GM12878 (cell line): ENCODE measurements around the gene COQ9. TPM values are rescaled to one million over a fixed set of nuclear protein-coding genes. Genes with fewer than 3 reads are reported as not detected.

ENCODE experiments used
- ATF7 ChIP-seq: fragments of 450-650 bp; IDR thresholded peaks from 2 replicates; pipeline ENCODE4 v1.6.1; 2016; ENCODE audit warnings: low read depth, mild to moderate bottlenecking
- BHLHE40 ChIP-seq, 2 experiments: fragments of 450-650 bp in 1 of 2; IDR thresholded peaks; 2 replicates each; pipeline ENCODE4 v1.6.1; 2011 to 2017; ENCODE audit warnings: low read depth in 2 of 2, borderline replicate concordance in 1 of 2, improper control_type of control experiment in 1 of 2, low read length in 1 of 2, mild to moderate bottlenecking in 1 of 2
- CEBPB ChIP-seq, 2 experiments: fragments of 150-350 bp in 1 of 2; IDR thresholded peaks; 2 replicates each; pipeline ENCODE4 v1.6.1; 2012 to 2014; ENCODE audit warnings: low read depth in 2 of 2, low read length in 2 of 2, borderline replicate concordance in 1 of 2, inconsistent platforms in 1 of 2
- CHD2 ChIP-seq: IDR thresholded peaks from 2 replicates; pipeline ENCODE4 v1.6.1; 2011; ENCODE audit warnings: low read depth, low read length, improper control_type of control experiment, borderline replicate concordance
- CREM ChIP-seq: IDR thresholded peaks from 2 replicates; pipeline ENCODE4 v1.6.1; 2014; ENCODE audit warnings: antibody characterized with exemption, low read depth
- HDAC2 ChIP-seq: fragments of 200-600 bp; sonication (generic); IDR thresholded peaks from 2 replicates; pipeline ENCODE4 v1.6.1; 2017
- IKZF2 ChIP-seq, 2 experiments: fragments of 450-650 bp; IDR thresholded peaks; 2 replicates each; pipeline ENCODE4 v1.6.1; 2017; ENCODE audit warnings: mild to moderate bottlenecking in 2 of 2, moderate library complexity in 2 of 2
- IRF4 ChIP-seq: IDR thresholded peaks from 2 replicates; pipeline ENCODE4 v1.6.1; 2011; ENCODE audit warnings: low read depth, low read length
- NR2F1 ChIP-seq: fragments of 450-650 bp; conservative IDR thresholded peaks from 2 replicates; pipeline ENCODE4 v1.6.1; 2017; ENCODE audit warnings: mild to moderate bottlenecking
- POLR2A ChIP-seq: IDR thresholded peaks from 2 replicates; pipeline ENCODE4 v1.6.1; 2011; ENCODE audit warnings: low read depth, mild to moderate bottlenecking, low read length
- POU2F2 ChIP-seq: IDR thresholded peaks from 3 replicates; pipeline ENCODE4 v1.6.1; 2011; ENCODE audit warnings: low read depth, mild to moderate bottlenecking, low read length, borderline replicate concordance
- SMARCA5 ChIP-seq: fragments of 450-650 bp; IDR thresholded peaks from 2 replicates; pipeline ENCODE4 v1.6.1; 2017; ENCODE audit warnings: mild to moderate bottlenecking
- TCF12 ChIP-seq: IDR thresholded peaks from 2 replicates; pipeline ENCODE4 v1.6.1; 2011; ENCODE audit warnings: low read depth, mild to moderate bottlenecking, low read length
- TCF3 ChIP-seq: IDR thresholded peaks from 2 replicates; pipeline ENCODE4 v1.6.1; 2012; ENCODE audit warnings: low read depth, mild to moderate bottlenecking, low read length, borderline replicate concordance; ENCODE audit not compliant: insufficient read depth
- YBX1 ChIP-seq: fragments of 450-650 bp; IDR thresholded peaks from 2 replicates; pipeline ENCODE4 v1.6.1; 2016; ENCODE audit warnings: antibody characterized with exemption
- ZNF622 ChIP-seq: fragments of 450-650 bp; IDR thresholded peaks from 2 replicates; pipeline ENCODE4 v1.6.1; 2017; ENCODE audit warnings: mild to moderate bottlenecking, inconsistent platforms
- polyA plus RNA-seq, 11 experiments: library from polyadenylated mRNA; depleted of rRNA in 4 of 11; unstranded in 6 of 11; stranded (reverse) in 5 of 11; fragments of >200 nt; fragmentation: Nextera tagmentation in 4 of 11; fragmentation: Illumina TruSeq in 1 of 11; extraction: Ambion mirVana in 4 of 11; extraction: Trizol in 1 of 11; gene quantifications; 1 replicate in 1 of 11; 2 replicates in 10 of 11; pipeline versions ENCODE4 v1.2.1 to v1.2.3, GENCODE V29; 2011 to 2016; ENCODE audit warnings: inconsistent platforms in 2 of 11, missing spikeins in 2 of 11, low read depth in 1 of 11
- total RNA-seq, 4 experiments: library from RNA; depleted of rRNA in 3 of 4; stranded (reverse); fragments of >200 nt in 3 of 4; fragmentation: Illumina TruSeq in 1 of 4; extraction: Trizol in 1 of 4; gene quantifications; 2 replicates each; pipeline versions ENCODE4 v1.2.1 to v1.2.3, GENCODE V29; 2013 to 2021
- TF ChIP-seq, protein P1 (sequence below): fragments of 450-650 bp; IDR thresholded peaks from 2 replicates; pipeline ENCODE4 v1.6.1; 2018; ENCODE audit warnings: borderline replicate concordance, mild to moderate bottlenecking; ENCODE audit not compliant: partially characterized antibody
- TF ChIP-seq, protein P2 (sequence below): fragments of 150-350 bp; IDR thresholded peaks from 2 replicates; pipeline ENCODE4 v1.6.1; 2014; ENCODE audit warnings: mild to moderate bottlenecking, low read depth, low read length
- TF ChIP-seq, protein P3 (sequence below): IDR thresholded peaks from 2 replicates; pipeline ENCODE4 v1.6.1; 2011; ENCODE audit warnings: low read depth, mild to moderate bottlenecking, low read length, moderate library complexity, borderline replicate concordance; ENCODE audit errors: extremely low read depth
- TF ChIP-seq, protein P4 (sequence below): IDR thresholded peaks from 2 replicates; pipeline ENCODE4 v1.6.1; 2011; ENCODE audit warnings: mild to moderate bottlenecking, low read depth, low read length, moderate library complexity; ENCODE audit not compliant: insufficient replicate concordance
- TF ChIP-seq, protein P5 (sequence below): fragments of 450-650 bp; IDR thresholded peaks from 2 replicates; pipeline ENCODE4 v1.6.1; 2017; ENCODE audit warnings: low read depth, mild to moderate bottlenecking, moderate library complexity

The COQ9 gene
- total and polyA plus RNA-seq, 10 of the 15 experiments (the other 5 are each of a cell fraction or from before 2014, with no cell fraction given), result 24.1 to 79.7 (median 50.1) TPM

DNA sequence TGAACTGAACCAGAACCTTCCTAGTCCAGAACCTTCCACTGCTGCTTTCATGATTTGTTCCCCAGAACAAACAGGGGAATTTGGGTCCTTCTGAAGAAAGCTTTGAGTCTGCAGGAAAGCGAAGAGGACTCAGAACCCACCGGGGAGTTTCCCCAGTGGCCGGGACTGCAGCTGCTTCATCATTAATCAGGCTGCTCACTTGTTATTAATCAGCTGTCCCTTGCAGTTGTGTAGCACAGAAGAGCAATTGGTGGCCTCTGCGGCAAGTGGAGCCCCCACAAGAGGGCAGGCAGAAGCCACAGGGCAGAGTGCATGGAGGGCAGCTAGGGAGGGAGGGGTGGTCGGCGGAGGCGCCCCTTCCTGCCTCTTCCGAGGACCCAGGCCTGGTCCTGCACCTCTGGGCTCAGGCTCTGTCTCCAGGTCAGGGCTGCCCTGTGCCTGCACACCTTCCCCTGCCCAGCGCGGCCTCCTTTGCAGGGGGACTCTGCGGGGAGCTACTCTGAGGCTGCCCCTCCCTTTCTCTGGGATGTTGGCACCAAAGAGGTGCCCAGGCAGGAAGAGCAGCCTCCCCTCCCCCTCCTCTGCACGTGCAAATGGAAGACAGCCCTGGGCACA lies 35.8 kb upstream of the COQ9 start (continued):
- TF ChIP-seq, protein P1, sequence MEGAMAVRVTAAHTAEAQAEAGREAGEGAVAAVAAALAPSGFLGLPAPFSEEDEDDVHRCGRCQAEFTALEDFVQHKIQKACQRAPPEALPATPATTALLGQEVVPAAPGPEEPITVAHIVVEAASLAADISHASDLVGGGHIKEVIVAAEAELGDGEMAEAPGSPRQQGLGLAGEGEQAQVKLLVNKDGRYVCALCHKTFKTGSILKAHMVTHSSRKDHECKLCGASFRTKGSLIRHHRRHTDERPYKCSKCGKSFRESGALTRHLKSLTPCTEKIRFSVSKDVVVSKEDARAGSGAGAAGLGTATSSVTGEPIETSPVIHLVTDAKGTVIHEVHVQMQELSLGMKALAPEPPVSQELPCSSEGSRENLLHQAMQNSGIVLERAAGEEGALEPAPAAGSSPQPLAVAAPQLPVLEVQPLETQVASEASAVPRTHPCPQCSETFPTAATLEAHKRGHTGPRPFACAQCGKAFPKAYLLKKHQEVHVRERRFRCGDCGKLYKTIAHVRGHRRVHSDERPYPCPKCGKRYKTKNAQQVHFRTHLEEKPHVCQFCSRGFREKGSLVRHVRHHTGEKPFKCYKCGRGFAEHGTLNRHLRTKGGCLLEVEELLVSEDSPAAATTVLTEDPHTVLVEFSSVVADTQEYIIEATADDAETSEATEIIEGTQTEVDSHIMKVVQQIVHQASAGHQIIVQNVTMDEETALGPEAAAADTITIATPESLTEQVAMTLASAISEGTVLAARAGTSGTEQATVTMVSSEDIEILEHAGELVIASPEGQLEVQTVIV, result no peak
- TF ChIP-seq TCF3 (no peak), HDAC2 (no peak), CREM (peak; percentile 28; the same call in 1 of the 2 replicates), ZNF622 (no peak), CHD2 (no peak), BHLHE40 (IDR thresholded peaks at IDR 0.05; ENCODE audit: borderline replicate concordance in 1 of 2, low read depth in 2 of 2, low read length in 1 of 2) (peak in 1 of 2 experiments; percentile 83; a peak in 2 of 4 replicates), YBX1 (no peak), TCF12 (peak; percentile 92), IRF4 (no peak), CEBPB (IDR thresholded peaks at IDR 0.05; ENCODE audit: borderline replicate concordance in 1 of 2, low read depth in 2 of 2, low read length in 2 of 2) (no peak), SMARCA5 (0 out of 2 replicates have a peak, but pooled peaks have one; percentile 35), POLR2A (no peak), NR2F1 (peak; percentile 80), IKZF2 (IDR thresholded peaks at IDR 0.05) (peak; percentile 18 to 23; a peak in 1 of 4 replicates), POU2F2 (no peak), ATF7 (no peak)
- TF ChIP-seq, protein P2, sequence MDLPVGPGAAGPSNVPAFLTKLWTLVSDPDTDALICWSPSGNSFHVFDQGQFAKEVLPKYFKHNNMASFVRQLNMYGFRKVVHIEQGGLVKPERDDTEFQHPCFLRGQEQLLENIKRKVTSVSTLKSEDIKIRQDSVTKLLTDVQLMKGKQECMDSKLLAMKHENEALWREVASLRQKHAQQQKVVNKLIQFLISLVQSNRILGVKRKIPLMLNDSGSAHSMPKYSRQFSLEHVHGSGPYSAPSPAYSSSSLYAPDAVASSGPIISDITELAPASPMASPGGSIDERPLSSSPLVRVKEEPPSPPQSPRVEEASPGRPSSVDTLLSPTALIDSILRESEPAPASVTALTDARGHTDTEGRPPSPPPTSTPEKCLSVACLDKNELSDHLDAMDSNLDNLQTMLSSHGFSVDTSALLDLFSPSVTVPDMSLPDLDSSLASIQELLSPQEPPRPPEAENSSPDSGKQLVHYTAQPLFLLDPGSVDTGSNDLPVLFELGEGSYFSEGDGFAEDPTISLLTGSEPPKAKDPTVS, result peak; percentile 79; the same call in 1 of the 2 replicates
- TF ChIP-seq, protein P3, sequence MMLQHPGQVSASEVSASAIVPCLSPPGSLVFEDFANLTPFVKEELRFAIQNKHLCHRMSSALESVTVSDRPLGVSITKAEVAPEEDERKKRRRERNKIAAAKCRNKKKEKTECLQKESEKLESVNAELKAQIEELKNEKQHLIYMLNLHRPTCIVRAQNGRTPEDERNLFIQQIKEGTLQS, result no peak
- TF ChIP-seq, protein P4, sequence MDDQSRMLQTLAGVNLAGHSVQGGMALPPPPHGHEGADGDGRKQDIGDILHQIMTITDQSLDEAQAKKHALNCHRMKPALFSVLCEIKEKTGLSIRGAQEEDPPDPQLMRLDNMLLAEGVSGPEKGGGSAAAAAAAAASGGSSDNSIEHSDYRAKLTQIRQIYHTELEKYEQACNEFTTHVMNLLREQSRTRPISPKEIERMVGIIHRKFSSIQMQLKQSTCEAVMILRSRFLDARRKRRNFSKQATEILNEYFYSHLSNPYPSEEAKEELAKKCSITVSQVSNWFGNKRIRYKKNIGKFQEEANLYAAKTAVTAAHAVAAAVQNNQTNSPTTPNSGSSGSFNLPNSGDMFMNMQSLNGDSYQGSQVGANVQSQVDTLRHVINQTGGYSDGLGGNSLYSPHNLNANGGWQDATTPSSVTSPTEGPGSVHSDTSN, result peak; percentile 77
- TF ChIP-seq, protein P5, sequence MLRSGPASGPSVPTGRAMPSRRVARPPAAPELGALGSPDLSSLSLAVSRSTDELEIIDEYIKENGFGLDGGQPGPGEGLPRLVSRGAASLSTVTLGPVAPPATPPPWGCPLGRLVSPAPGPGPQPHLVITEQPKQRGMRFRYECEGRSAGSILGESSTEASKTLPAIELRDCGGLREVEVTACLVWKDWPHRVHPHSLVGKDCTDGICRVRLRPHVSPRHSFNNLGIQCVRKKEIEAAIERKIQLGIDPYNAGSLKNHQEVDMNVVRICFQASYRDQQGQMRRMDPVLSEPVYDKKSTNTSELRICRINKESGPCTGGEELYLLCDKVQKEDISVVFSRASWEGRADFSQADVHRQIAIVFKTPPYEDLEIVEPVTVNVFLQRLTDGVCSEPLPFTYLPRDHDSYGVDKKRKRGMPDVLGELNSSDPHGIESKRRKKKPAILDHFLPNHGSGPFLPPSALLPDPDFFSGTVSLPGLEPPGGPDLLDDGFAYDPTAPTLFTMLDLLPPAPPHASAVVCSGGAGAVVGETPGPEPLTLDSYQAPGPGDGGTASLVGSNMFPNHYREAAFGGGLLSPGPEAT, result 0 out of 2 replicates have a peak, but pooled peaks have one; percentile 52
